SU-DHL-6 (cell line): ENCODE results near the gene TRIP11.

Experiments used
- H2AFZ ChIP-seq: fragments of 200-600 bp; sonication (generic); 2 replicates; pipeline ENCODE4 v1.6.1; 2014; ENCODE audit warnings: low read depth, mild to moderate bottlenecking, moderate library complexity, mixed read lengths, antibody characterized with exemption, low read length; ENCODE audit not compliant: severe bottlenecking
- H3F3A ChIP-seq: fragments of 200-600 bp; shearing (Covaris generic); 2 replicates; pipeline ENCODE4 v1.6.0; 2016; ENCODE audit warnings: antibody characterized with exemption, mild to moderate bottlenecking; ENCODE audit not compliant: insufficient read depth
- H3K27ac ChIP-seq: fragments of 200-600 bp; sonication (generic); 2 replicates; pipeline ENCODE4 v1.5.1; 2016; ENCODE audit warnings: low read depth, mild to moderate bottlenecking, low read length, moderate library complexity, mixed read lengths
- H3K27me3 ChIP-seq: fragments of 200-600 bp; sonication (generic), shearing (Covaris generic); 2 replicates; pipeline ENCODE4 v1.6.0; 2014; ENCODE audit warnings: mild to moderate bottlenecking, low read length
- H3K36me3 ChIP-seq: fragments of 200-600 bp; sonication (generic); 2 replicates; pipeline ENCODE4 v1.6.1; 2014; ENCODE audit warnings: mild to moderate bottlenecking, low read length, mixed read lengths
- H3K4me2 ChIP-seq: fragments of 300-600, 200-600 bp; shearing (Covaris generic), sonication (generic); 2 replicates; pipeline ENCODE4 v1.6.0; 2014; ENCODE audit warnings: low read length, low read depth, mild to moderate bottlenecking; ENCODE audit not compliant: poor library complexity, severe bottlenecking
- H3K4me3 ChIP-seq: fragments of 200-600 bp; sonication (generic); 2 replicates; pipeline ENCODE4 v1.5.1; 2014; ENCODE audit warnings: antibody characterized with exemption, low read length, mild to moderate bottlenecking, mixed read lengths; ENCODE audit not compliant: insufficient read depth, poor library complexity, severe bottlenecking
- H3K79me2 ChIP-seq: fragments of 200-600 bp; sonication (generic); 2 replicates; pipeline ENCODE4 v1.6.1; 2014; ENCODE audit warnings: mild to moderate bottlenecking, low read length, moderate library complexity; ENCODE audit not compliant: insufficient read depth
- H3K9ac ChIP-seq: fragments of 200-600 bp; sonication (generic); 2 replicates; pipeline ENCODE4 v1.7.0; 2014; ENCODE audit warnings: mild to moderate bottlenecking, low read length
- H3K9me2 ChIP-seq: fragments of 200-600 bp; sonication (generic); replicated peaks from 2 replicates; pipeline ENCODE4 v1.6.1; 2014; ENCODE audit warnings: low read length; ENCODE audit not compliant: insufficient read depth
- H3K9me3 ChIP-seq: fragments of 200-600 bp; sonication (generic); 2 replicates; pipeline ENCODE4 v1.6.1; 2014; ENCODE audit warnings: low read length, mixed read lengths; ENCODE audit not compliant: insufficient read depth
- H4K20me1 ChIP-seq: fragments of 200-600 bp; sonication (generic); 2 replicates; pipeline ENCODE4 v1.6.1; 2014; ENCODE audit warnings: low read depth, mild to moderate bottlenecking, antibody characterized with exemption, low read length, moderate library complexity, mixed read lengths
- CTCF ChIP-seq: fragments of 200-600 bp; sonication (generic); IDR thresholded peaks from one replicate; pipeline ENCODE4 v1.5.1; 2017; ENCODE audit warnings: antibody characterized with exemption, mild to moderate bottlenecking, low read length, moderate library complexity; ENCODE audit not compliant: insufficient read depth, poor library complexity, severe bottlenecking
- EZH2phosphoT487 ChIP-seq: fragments of 200-600 bp; sonication (generic), shearing (Covaris generic); conservative IDR thresholded peaks from 2 replicates; pipeline ENCODE4 v1.6.1; 2018; ENCODE audit warnings: mild to moderate bottlenecking, antibody characterized with exemption, low read length, moderate library complexity, mixed read lengths

Gene TRIP11

DNA sequence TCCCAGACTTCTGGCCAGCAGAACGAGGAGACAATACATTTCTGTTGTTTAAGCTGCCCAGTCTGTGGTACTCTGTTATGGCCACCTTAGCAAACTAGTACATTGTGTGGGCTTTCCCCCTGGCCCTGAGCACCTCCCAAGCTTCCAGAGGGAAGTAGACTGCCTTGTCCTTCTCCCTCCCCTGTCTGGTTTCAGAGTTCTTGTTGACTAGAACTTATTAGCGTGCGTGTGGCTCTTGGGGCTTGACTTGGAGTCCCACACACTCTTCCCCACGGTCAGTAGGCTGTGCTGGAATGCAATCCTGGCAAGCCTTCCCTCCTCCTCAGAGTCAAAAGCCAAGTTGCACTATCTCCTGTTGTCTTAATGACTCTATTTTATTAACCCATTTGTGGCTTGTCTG, 120.0 kb downstream of the TRIP11 start:
- Histone ChIP-seq H4K20me1 (no peaks in the 10 kb centered on the region), H3F3A (no peaks in the 10 kb centered on the region), H3K36me3 (no peaks in the 10 kb centered on the region), H3K9me2 (no peaks in the 10 kb centered on the region), H3K27me3 (no peaks in the 10 kb centered on the region), H3K4me2 (no peak overlapping the region), H3K9ac (no peak overlapping the region), H3K27ac (no peak overlapping the region), H3K9me3 (no peaks in the 10 kb centered on the region), H3K4me3 (no peak overlapping the region), H3K79me2 (no peaks in the 10 kb centered on the region), H2AFZ (no peak overlapping the region)
- TF ChIP-seq EZH2phosphoT487: no peak
- no peak for TF ChIP-seq CTCF

DNA sequence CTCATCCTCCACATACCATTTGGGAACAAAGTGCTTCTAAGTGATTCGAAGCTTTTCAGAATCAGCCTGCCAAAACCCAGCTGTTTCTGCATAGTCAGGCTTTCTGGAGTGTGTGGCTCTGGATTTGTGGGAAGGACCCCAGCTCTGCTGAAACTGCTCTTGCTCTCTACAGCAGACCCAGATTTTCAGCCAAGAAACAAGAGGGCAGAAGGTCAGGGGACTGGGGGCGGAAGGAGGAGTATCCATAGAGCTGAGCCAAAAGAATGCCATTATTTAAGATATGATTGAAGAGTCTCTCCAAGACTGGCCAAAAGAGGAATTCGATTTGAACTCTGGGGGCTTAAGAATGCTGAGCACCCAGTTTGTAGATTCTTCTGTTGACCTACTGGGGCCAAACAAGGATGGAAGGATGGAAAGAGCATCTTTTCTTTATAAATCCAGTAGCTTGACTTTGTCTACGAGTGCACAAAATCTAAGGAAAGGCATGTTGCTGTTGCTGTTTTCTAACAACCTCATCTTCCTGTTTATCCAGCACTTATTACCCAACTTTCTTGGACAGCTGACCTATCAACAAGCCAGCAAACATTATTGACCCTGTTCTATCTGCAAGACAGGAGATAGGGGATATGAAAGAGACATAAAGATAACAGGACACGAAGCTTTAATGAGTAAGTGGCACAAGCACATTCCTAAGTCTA, 121.5 kb downstream of the TRIP11 start:
- H3K79me2 ChIP-seq: no peaks in the 10 kb centered on the region
- H3K27me3 ChIP-seq: no peaks in the 10 kb centered on the region
- H3K9me3 ChIP-seq: no peaks in the 10 kb centered on the region
- no peak overlapping the region for H3K9ac ChIP-seq
- H3K36me3 ChIP-seq: no peaks in the 10 kb centered on the region
- no peaks in the 10 kb centered on the region for H3F3A ChIP-seq
- H3K4me2 ChIP-seq: no peak overlapping the region
- H4K20me1 ChIP-seq: no peaks in the 10 kb centered on the region
- TF ChIP-seq CTCF (no peak), EZH2phosphoT487 (no peak)
- H3K9me2 ChIP-seq: no peaks in the 10 kb centered on the region
- no peak overlapping the region for H3K4me3 ChIP-seq
- H2AFZ ChIP-seq: no peak overlapping the region
- H3K27ac ChIP-seq: no peak overlapping the region
